ENCODE measurements around the gene NRARP. TPM values are rescaled to one million over a fixed set of nuclear protein-coding genes. Genes with fewer than 3 reads are reported as not detected.

The NRARP gene
- total RNA-seq, 1 experiment from 2014 or later: 0.50 TPM

- in situ Hi-C loops (cut with HindIII; ENCODE audit: low pct_unique_long_range_greater_than_20kb, low sequenced_read_pairs): no loop called here
- no peak for DNase-seq (ENCODE audit: low read depth, low spot score)
Observed at GRCh38 chr9:137326445-137327065, 24.5 kb upstream of the NRARP start.

DNA sequence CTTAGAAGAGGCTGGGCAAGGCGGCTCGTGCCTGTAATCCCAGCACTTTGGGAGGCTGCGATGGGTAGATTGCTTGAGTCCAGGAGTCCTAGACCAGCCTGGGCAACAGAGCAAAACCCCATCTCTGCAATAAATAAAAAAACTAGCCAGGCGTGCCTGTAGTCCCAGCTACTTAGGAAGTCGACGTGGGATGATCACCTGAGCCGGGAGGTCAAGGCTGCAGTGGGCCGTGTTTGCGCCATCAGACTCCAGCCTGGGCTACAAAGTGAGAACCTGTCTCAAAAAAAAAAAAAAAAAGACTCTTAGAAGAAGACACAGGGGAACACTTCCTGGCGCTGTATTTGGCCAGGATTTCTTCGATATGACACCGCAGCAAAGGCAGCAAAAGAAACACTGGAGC is 23.7 kb upstream of the NRARP start:
- in situ Hi-C loops (cut with HindIII; ENCODE audit: low pct_unique_long_range_greater_than_20kb, low sequenced_read_pairs): no loop called here
- DNase-seq (ENCODE audit: low read depth, low spot score): no peak

DNA sequence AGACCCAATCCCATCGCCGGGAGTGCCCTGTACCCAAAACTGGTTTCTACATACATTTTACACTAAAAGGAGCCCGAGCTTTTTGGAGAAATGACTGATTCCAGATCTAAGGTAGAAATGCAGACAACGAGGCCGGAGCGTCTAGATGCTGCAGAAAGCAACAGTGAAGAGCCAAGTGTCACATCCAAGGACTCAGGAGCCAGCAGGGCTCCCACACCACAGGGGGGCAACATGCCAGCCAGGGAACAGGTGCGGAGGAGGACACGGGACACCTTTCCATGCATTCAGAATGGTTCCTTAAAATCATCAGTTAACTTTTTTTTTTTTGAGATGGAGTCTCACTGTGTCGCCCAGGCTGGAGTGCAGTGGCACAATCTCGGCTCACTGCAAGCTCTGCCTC is 23.1 kb upstream of the NRARP start:
- in situ Hi-C loops (cut with HindIII; ENCODE audit: low pct_unique_long_range_greater_than_20kb, low sequenced_read_pairs): no loop called here

GRCh38 chr9:137323531-137324331 is 21.7 kb upstream of the NRARP start:
- in situ Hi-C loops (cut with HindIII; ENCODE audit: low pct_unique_long_range_greater_than_20kb, low sequenced_read_pairs): no loop called here
- no peak for DNase-seq (ENCODE audit: low read depth, low spot score)

More for the DNA sequence above, 23.1 kb upstream of the NRARP start:
- DNase-seq (ENCODE audit: low read depth, low spot score): no peak

- in situ Hi-C loops (cut with HindIII; ENCODE audit: low pct_unique_long_range_greater_than_20kb, low sequenced_read_pairs): no loop called here
Observed at GRCh38 chr9:137321726-137322361, 19.8 kb upstream of the NRARP start.

GRCh38 chr9:137320555-137321384 is 18.7 kb upstream of the NRARP start:
- in situ Hi-C loops (cut with HindIII; ENCODE audit: low pct_unique_long_range_greater_than_20kb, low sequenced_read_pairs): no loop called here
- DNase-seq (ENCODE audit: low read depth, low spot score): no peak

More at GRCh38 chr9:137321726-137322361, 19.8 kb upstream of the NRARP start:
- no peak for DNase-seq (ENCODE audit: low read depth, low spot score)

GRCh38 chr9:137319739-137320551 is 17.9 kb upstream of the NRARP start:
- DNase-seq (ENCODE audit: low read depth, low spot score): no peak
- in situ Hi-C loops (cut with HindIII; ENCODE audit: low pct_unique_long_range_greater_than_20kb, low sequenced_read_pairs): no loop called here

GRCh38 chr9:137319011-137319738 is 17.1 kb upstream of the NRARP start:
- DNase-seq (ENCODE audit: low read depth, low spot score): peak; percentile 66
- in situ Hi-C loops (cut with HindIII; ENCODE audit: low pct_unique_long_range_greater_than_20kb, low sequenced_read_pairs): no loop called here

GRCh38 chr9:137318602-137319001 is 16.5 kb upstream of the NRARP start:
- in situ Hi-C loops (cut with HindIII; ENCODE audit: low pct_unique_long_range_greater_than_20kb, low sequenced_read_pairs): no loop called here
- no peak for DNase-seq (ENCODE audit: low read depth, low spot score)

- in situ Hi-C loops (cut with HindIII; ENCODE audit: low pct_unique_long_range_greater_than_20kb, low sequenced_read_pairs): no loop called here
- DNase-seq (ENCODE audit: low read depth, low spot score): no peak
Observed at GRCh38 chr9:137317718-137318511, 15.8 kb upstream of the NRARP start.

GRCh38 chr9:137317021-137317717 is 15.1 kb upstream of the NRARP start:
- DNase-seq (ENCODE audit: low read depth, low spot score): no peak
- in situ Hi-C loops (cut with HindIII; ENCODE audit: low pct_unique_long_range_greater_than_20kb, low sequenced_read_pairs): no loop called here

DNA sequence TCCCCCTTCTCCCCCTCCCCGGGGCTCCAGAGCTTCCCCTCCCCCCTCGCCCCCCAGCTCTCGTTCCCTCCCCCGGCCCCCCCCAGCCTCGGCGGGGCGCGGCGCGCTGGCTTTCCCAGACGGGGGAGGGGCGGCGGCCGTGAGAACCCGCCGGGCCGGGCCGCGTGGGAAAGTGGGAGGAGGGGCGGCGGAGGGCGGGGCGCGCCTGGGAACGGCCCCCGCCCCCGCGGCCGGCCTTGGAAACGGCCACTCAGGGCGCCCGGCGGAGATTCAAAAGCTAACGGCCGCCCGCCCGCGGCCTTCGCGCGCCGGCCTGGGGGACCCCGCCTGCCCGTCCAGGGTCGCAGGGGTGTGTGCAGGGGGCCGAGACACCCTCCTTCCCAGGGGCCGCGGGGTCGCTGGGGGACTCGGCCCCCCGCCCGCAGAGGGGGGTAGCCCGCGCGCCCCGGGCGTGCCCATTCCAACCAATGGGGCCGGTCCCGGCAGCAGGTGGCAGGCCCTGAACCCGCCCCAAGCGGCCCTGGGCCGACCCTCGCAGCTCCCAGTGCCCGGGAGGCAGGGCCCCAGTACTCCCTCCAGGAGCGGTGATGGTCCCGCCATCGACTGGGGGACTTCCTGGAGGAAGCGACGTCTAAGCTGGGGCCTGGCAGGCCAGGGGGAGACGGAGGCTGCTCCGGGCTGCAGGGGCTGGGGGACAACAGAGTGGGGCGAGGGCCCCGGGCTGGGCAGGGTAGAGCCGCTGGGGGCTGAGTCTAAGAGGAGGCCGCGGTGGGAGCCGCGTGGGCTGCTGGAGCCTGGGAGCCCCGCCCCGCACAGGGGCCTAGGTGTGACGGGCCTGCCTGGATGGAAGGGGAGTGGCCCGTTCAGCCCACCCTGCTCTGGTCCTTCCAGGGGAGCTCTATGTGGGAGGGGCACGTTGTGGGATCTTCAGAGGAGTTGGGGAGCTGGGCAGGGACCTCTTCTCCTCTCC is 14.2 kb upstream of the NRARP start:
- in situ Hi-C loops (cut with HindIII; ENCODE audit: low pct_unique_long_range_greater_than_20kb, low sequenced_read_pairs): no loop called here
- DNase-seq (ENCODE audit: low read depth, low spot score): no peak

DNA sequence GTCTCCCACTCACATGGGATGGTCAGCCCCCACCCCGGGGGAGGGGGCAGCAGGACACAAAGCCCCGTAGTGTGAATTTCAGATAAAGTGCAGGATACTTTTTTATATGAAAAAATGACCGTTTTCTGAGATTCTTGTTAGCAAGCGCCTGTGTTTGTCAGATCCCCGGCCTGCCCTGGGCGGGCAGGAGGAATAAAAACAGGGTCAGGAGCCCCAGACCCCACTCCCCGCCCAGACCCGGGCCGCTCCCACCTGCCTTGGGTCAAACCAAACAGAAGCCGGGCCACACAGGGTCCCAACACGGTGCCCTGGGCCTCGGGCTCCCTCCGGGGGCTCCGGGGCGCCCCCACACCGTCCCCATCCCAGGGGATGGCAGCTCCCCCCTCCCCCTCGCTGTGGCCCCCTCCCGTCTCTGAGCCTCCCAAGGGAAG is 13.5 kb upstream of the NRARP start:
- in situ Hi-C loops (cut with HindIII; ENCODE audit: low pct_unique_long_range_greater_than_20kb, low sequenced_read_pairs): no loop called here
- no peak for DNase-seq (ENCODE audit: low read depth, low spot score)

All from SK-MEL-5 (cell line).